Adrenal gland (tissue), 12 donors: ENCODE data around the gene BRIP1. TPM values are rescaled to one million over a fixed set of nuclear protein-coding genes. Genes with fewer than 3 reads are reported as not detected.

Experiments
- DNase-seq, 7 donors: peaks; one replicate each; pipeline ENCODE4 v3.0.0-alpha.2; 2019 to 2020
- H3K27ac ChIP-seq, 5 donors: fragments of 200-600 bp; sonication (generic) in 4 of 5; 1 replicate in 3 of 5; 2 replicates in 2 of 5; pipeline versions ENCODE4 v1.5.1 to v1.8.0; 2016 to 2020; ENCODE audit warnings: mild to moderate bottlenecking in 1 of 5
- H3K27me3 ChIP-seq: fragments of 200-600 bp; 2 replicates; pipeline ENCODE4 v1.8.0; 2021
- H3K36me3 ChIP-seq, 2 donors: fragments of 200-600 bp; replicated peaks in 1 of 2; 1 replicate in 1 of 2; 2 replicates in 1 of 2; pipeline versions ENCODE4 v1.5.1 to v1.8.0; 2018 to 2022
- H3K4me1 ChIP-seq, 2 donors: fragments of 200-600 bp; replicated peaks in 1 of 2; 1 replicate in 1 of 2; 2 replicates in 1 of 2; pipeline versions ENCODE4 v1.5.1 to v1.8.0; 2018 to 2021
- H3K4me3 ChIP-seq, 4 donors: fragments of 200-600 bp; sonication (generic) in 3 of 4; one replicate each; pipeline ENCODE4 v1.5.1; 2016 to 2018
- H3K9me3 ChIP-seq, 3 donors: fragments of 200-600 bp; sonication (generic) in 1 of 3; replicated peaks in 1 of 3; 1 replicate in 2 of 3; 2 replicates in 1 of 3; pipeline versions ENCODE4 v1.5.1 to v1.8.0; 2016 to 2021
- CTCF ChIP-seq, 6 experiments: fragments of 450-650 bp in 4 of 6; fragments of 200-600 bp in 2 of 6; sonication (generic) in 1 of 6; IDR thresholded peaks; 1 replicate in 5 of 6; 2 replicates in 1 of 6; pipeline versions ENCODE4 v1.5.1 to v1.8.0; 2016 to 2021; ENCODE audit warnings: antibody characterized with exemption in 6 of 6, mild to moderate bottlenecking in 2 of 6, moderate library complexity in 1 of 6
- POLR2A ChIP-seq, 2 donors: fragments of 450-650 bp; IDR thresholded peaks; one replicate each; pipeline ENCODE4 v1.6.1; 2017; ENCODE audit warnings: antibody characterized with exemption in 2 of 2, mild to moderate bottlenecking in 2 of 2, moderate library complexity in 1 of 2
- WGBS, 4 donors: extraction: QIAGEN DNeasy Blood & Tissue Kit in 2 of 4; methylation state at CpG; one replicate each; pipeline versions ENCODE4 v1.1.5 to v1.1.7; 2013 to 2017; 5-methylcytosine and 5-hydroxymethylcytosine counted together
- intact Hi-C, 2 donors: fragments of 100-400 bp; cut with DNase I; formaldehyde crosslinking; loops; one replicate each; pipeline versions ENCODE4 v1.14.1 to v1.15.0; 2022 to 2023
- polyA plus RNA-seq, 3 donors: library from polyadenylated mRNA; stranded (reverse); fragments of 200-250 nt in 2 of 3; fragments of 350-450 nt in 1 of 3; fragmentation: Illumina TruSeq in 1 of 3; extraction: RNeasy Lipid Tissue Mini Kit (QIAGEN cat#74804) in 1 of 3; gene quantifications; one replicate each; pipeline ENCODE4 v1.2.3, GENCODE V29; 2013 to 2014
- total RNA-seq, 9 donors: library from RNA; depleted of rRNA in 4 of 9; stranded (reverse); fragments of >200 nt in 4 of 9; fragments of 120-200 nt in 1 of 9; fragmentation: NEBNext Ultra II Directional in 1 of 9; extraction: Animal tissue kit (Norgen Biotek cat#: 25700) in 1 of 9; gene quantifications; one replicate each; pipeline versions ENCODE4 v1.1.0 to v1.2.4, GENCODE V29; 2013 to 2023
- donor health status: healthy with polysubstance abuse.
- donor health status: Bipolar disorder and iron deficiency.
- donor health status: DM: yes; HTN: yes; CAD: no.
- donor health status: DM: no; HTN: no; CAD: no.
- donor health status: DM: no; HTN: no; CAD: no.
- donor health status: DM: yes; HTN: yes; CAD: no.

BRIP1 gene
- total and polyA plus RNA-seq, 12 donors, result 0.06 to 6.9 (median 0.46) TPM

GRCh38 chr17:61659437-61659836 is 203.9 kb downstream of the BRIP1 start:
- WGBS, 4 donors, result 67 to 79% (median 70%) methylated on average over 2 of the region's 2 CpGs
- no peak overlapping the region for H3K4me3 ChIP-seq
- H3K4me1 ChIP-seq, result no peaks in the 10 kb centered on the region
- DNase-seq, result no peak
- H3K9me3 ChIP-seq, result no peaks in the 10 kb centered on the region
- no peak overlapping the region for H3K27ac ChIP-seq
- intact Hi-C loops, result no loop called here
- no peaks in the 10 kb centered on the region for H3K36me3 ChIP-seq
- H3K27me3 ChIP-seq, result peaks cover 3% of the 10 kb centered on the region
- TF ChIP-seq POLR2A (IDR thresholded peaks at IDR 0.05) (no peak), CTCF (IDR thresholded peaks at IDR 0.05) (no peak)

- WGBS, 4 donors, result 82 to 87% (median 85%) methylated on average over 2 of the region's 2 CpGs
- Histone ChIP-seq H3K4me3 (no peak overlapping the region), H3K9me3 (no peaks in the 10 kb centered on the region), H3K27ac (no peak overlapping the region), H3K4me1 (no peaks in the 10 kb centered on the region), H3K27me3 (peaks cover 3% of the 10 kb centered on the region), H3K36me3 (no peaks in the 10 kb centered on the region)
- no peak for DNase-seq
- intact Hi-C loops, result no loop called here
- TF ChIP-seq CTCF (IDR thresholded peaks at IDR 0.05) (no peak), POLR2A (IDR thresholded peaks at IDR 0.05) (no peak)
Measured at GRCh38 chr17:61658183-61658582, 205.1 kb downstream of the BRIP1 start.

GRCh38 chr17:61657338-61657737 is 206.0 kb downstream of the BRIP1 start:
- Histone ChIP-seq H3K4me3 (no peak overlapping the region), H3K27ac (no peak overlapping the region), H3K9me3 (no peaks in the 10 kb centered on the region), H3K36me3 (no peaks in the 10 kb centered on the region), H3K4me1 (no peaks in the 10 kb centered on the region), H3K27me3 (peaks cover 3% of the 10 kb centered on the region)
- DNase-seq, result no peak
- intact Hi-C loops, result no loop called here
- TF ChIP-seq CTCF (IDR thresholded peaks at IDR 0.05) (no peak), POLR2A (IDR thresholded peaks at IDR 0.05) (no peak)

- Histone ChIP-seq H3K9me3 (no peaks in the 10 kb centered on the region), H3K27me3 (peaks cover 3% of the 10 kb centered on the region), H3K27ac (no peak overlapping the region), H3K4me1 (no peaks in the 10 kb centered on the region), H3K36me3 (no peaks in the 10 kb centered on the region), H3K4me3 (no peak overlapping the region)
- DNase-seq, result no peak
- intact Hi-C loops, result no loop called here
- WGBS, 4 donors, result 74 to 96% (median 87%) methylated on average over 1 of the region's 1 CpG
- no peak for TF ChIP-seq POLR2A (IDR thresholded peaks at IDR 0.05)
- no peak for TF ChIP-seq CTCF (IDR thresholded peaks at IDR 0.05)
Measured at GRCh38 chr17:61656721-61657217, 206.6 kb downstream of the BRIP1 start.
